ENCODE results near the gene TCF7L1.

- TF ChIP-seq POLR2A (IDR thresholded peaks at IDR 0.05; ENCODE audit: low read depth), result no peak
- TF ChIP-seq, protein P1, sequence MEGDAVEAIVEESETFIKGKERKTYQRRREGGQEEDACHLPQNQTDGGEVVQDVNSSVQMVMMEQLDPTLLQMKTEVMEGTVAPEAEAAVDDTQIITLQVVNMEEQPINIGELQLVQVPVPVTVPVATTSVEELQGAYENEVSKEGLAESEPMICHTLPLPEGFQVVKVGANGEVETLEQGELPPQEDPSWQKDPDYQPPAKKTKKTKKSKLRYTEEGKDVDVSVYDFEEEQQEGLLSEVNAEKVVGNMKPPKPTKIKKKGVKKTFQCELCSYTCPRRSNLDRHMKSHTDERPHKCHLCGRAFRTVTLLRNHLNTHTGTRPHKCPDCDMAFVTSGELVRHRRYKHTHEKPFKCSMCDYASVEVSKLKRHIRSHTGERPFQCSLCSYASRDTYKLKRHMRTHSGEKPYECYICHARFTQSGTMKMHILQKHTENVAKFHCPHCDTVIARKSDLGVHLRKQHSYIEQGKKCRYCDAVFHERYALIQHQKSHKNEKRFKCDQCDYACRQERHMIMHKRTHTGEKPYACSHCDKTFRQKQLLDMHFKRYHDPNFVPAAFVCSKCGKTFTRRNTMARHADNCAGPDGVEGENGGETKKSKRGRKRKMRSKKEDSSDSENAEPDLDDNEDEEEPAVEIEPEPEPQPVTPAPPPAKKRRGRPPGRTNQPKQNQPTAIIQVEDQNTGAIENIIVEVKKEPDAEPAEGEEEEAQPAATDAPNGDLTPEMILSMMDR (IDR thresholded peaks at IDR 0.05), result no peak
- TF ChIP-seq POLR2AphosphoS5 (IDR thresholded peaks at IDR 0.05), result no peak
Observed at GRCh38 chr2:85210511-85210910, 77.3 kb downstream of the TCF7L1 start.

Data from esophagus muscularis mucosa (tissue), 3 donors.